WTC11 (cell line): Measurements from ENCODE around the gene SIGLEC14. TPM values are rescaled to one million over a fixed set of nuclear protein-coding genes. Genes with fewer than 3 reads are reported as not detected.
A peak's percentile ranks its signal among the peaks of the same experiment; 100 is the strongest.

Experiments used
- ATAC-seq: fragments of 200-7000 bp; cut with Tn5 transposase; 2 replicates; pipeline ENCODE4 v1.10.0; 2021; ENCODE audit warnings: mild to moderate bottlenecking, moderate library complexity
- CTCF ChIA-PET: fragments of 300-600 bp; sonication (Branson Sonifier 250); formaldehyde crosslinking; loops from one replicate; lab custom pipeline; 2021; ENCODE audit warnings: antibody characterized with exemption; lab: Charles Lee
- POLR2A ChIA-PET: fragments of 350-600 bp; sonication (Branson Sonifier 250); formaldehyde crosslinking; loops from one replicate; lab custom pipeline; 2021; ENCODE audit warnings: antibody characterized with exemption; lab: Charles Lee
- DNase-seq: peaks from one replicate; pipeline ENCODE4 v3.0.0; 2021; ENCODE audit warnings: low spot score
- H3K27ac Mint-ChIP-seq: 2 replicates; pipeline ENCODE4 v1.8.0; 2021; ENCODE audit warnings: mixed read lengths
- H3K27me3 Mint-ChIP-seq: 2 replicates; pipeline ENCODE4 v1.8.0; 2021; ENCODE audit warnings: low read depth, mild to moderate bottlenecking, moderate library complexity, mixed read lengths
- H3K36me3 Mint-ChIP-seq: 2 replicates; pipeline ENCODE4 v1.8.0; 2021; ENCODE audit warnings: mixed read lengths
- H3K4me1 Mint-ChIP-seq: 2 replicates; pipeline ENCODE4 v1.8.0; 2022; ENCODE audit warnings: mixed read lengths
- H3K4me3 Mint-ChIP-seq: 2 replicates; pipeline ENCODE4 v1.8.0; 2021; ENCODE audit warnings: mild to moderate bottlenecking, moderate library complexity, mixed read lengths
- H3K9me3 Mint-ChIP-seq: 2 replicates; pipeline ENCODE4 v1.8.0; 2021; ENCODE audit warnings: mixed read lengths
- EMX1 ChIP-seq: fragments of 250-450 bp; sonication (Bioruptor Pico); IDR thresholded peaks from 2 replicates; pipeline ENCODE4 v1.8.0; 2021; ENCODE audit warnings: mild to moderate bottlenecking
- HMGA2 ChIP-seq: fragments of 250-450 bp; sonication (Bioruptor Pico); IDR thresholded peaks from 2 replicates; pipeline ENCODE4 v1.4.0; 2021; ENCODE audit warnings: mild to moderate bottlenecking, moderate library complexity
- NFE2L1 ChIP-seq: sonication (generic); formaldehyde crosslinking; IDR thresholded peaks from 2 replicates; pipeline ENCODE4 v1.8.1; 2023; ENCODE audit warnings: missing genetic modification reagents
- NR1H2 ChIP-seq: sonication (generic); formaldehyde crosslinking; IDR thresholded peaks from 2 replicates; pipeline ENCODE4 v1.9.0; 2021; ENCODE audit warnings: mild to moderate bottlenecking, moderate library complexity, missing genetic modification reagents
- OVOL2 ChIP-seq: fragments of 250-450 bp; sonication (Bioruptor Pico); IDR thresholded peaks from 2 replicates; pipeline ENCODE4 v1.9.0; 2021; ENCODE audit warnings: mild to moderate bottlenecking, borderline replicate concordance
- SMAD3 ChIP-seq: sonication (generic); formaldehyde crosslinking; IDR thresholded peaks from 2 replicates; pipeline ENCODE4 v1.8.0; 2022; ENCODE audit warnings: missing genetic modification reagents, mild to moderate bottlenecking, borderline replicate concordance
- SMAD4 ChIP-seq: sonication (generic); formaldehyde crosslinking; IDR thresholded peaks from 2 replicates; pipeline ENCODE4 v1.8.0; 2022; ENCODE audit warnings: mild to moderate bottlenecking, missing genetic modification reagents
- total RNA-seq: library from RNA; stranded (reverse); gene quantifications from 3 replicates; pipeline ENCODE4 v1.2.3, GENCODE V29; 2021
- TF ChIP-seq, protein P1 (sequence below): sonication (generic); formaldehyde crosslinking; IDR thresholded peaks from 2 replicates; pipeline ENCODE4 v1.8.1; 2023; ENCODE audit warnings: mild to moderate bottlenecking, moderate library complexity, missing genetic modification reagents
- TF ChIP-seq, protein P2 (sequence below): sonication (generic); formaldehyde crosslinking; IDR thresholded peaks from 2 replicates; pipeline ENCODE4 v1.8.1; 2023; ENCODE audit warnings: mild to moderate bottlenecking, missing genetic modification reagents, moderate library complexity
- TF ChIP-seq, protein P3 (sequence below): sonication (generic); formaldehyde crosslinking; IDR thresholded peaks from 2 replicates; pipeline ENCODE4 v1.8.1; 2022; ENCODE audit warnings: low read depth, missing genetic modification reagents, borderline replicate concordance
- TF ChIP-seq, protein P4 (sequence below): sonication (generic); formaldehyde crosslinking; IDR thresholded peaks from 2 replicates; pipeline ENCODE4 v1.8.0; 2022; ENCODE audit warnings: mild to moderate bottlenecking, missing genetic modification reagents
- TF ChIP-seq, protein P5 (sequence below): sonication (generic); formaldehyde crosslinking; IDR thresholded peaks from 2 replicates; pipeline ENCODE4 v1.8.1; 2023; ENCODE audit warnings: mild to moderate bottlenecking, missing genetic modification reagents
- TF ChIP-seq, protein P6 (sequence below): sonication (generic); formaldehyde crosslinking; IDR thresholded peaks from 2 replicates; pipeline ENCODE4 v1.8.1; 2022; ENCODE audit warnings: low read depth, mild to moderate bottlenecking, moderate library complexity, missing genetic modification reagents, borderline replicate concordance
- TF ChIP-seq, protein P7 (sequence below): sonication (generic); formaldehyde crosslinking; IDR thresholded peaks from 2 replicates; pipeline ENCODE4 v1.8.0; 2023; ENCODE audit warnings: missing genetic modification reagents
- TF ChIP-seq, protein P8 (sequence below): sonication (generic); formaldehyde crosslinking; IDR thresholded peaks from 2 replicates; pipeline ENCODE4 v1.8.0; 2022; ENCODE audit warnings: missing genetic modification reagents
- TF ChIP-seq, protein P9 (sequence below): sonication (generic); formaldehyde crosslinking; conservative IDR thresholded peaks from 2 replicates; pipeline ENCODE4 v1.8.1; 2023; ENCODE audit warnings: mild to moderate bottlenecking, low read depth, missing genetic modification reagents, moderate library complexity
- TF ChIP-seq, protein P10 (sequence below): fragments of 250-450 bp; sonication (Bioruptor Pico); IDR thresholded peaks from 2 replicates; pipeline ENCODE4 v1.9.0; 2021; ENCODE audit warnings: mild to moderate bottlenecking

SIGLEC14 gene
- total RNA-seq, 1 experiment from 2014 or later = not detected

DNA sequence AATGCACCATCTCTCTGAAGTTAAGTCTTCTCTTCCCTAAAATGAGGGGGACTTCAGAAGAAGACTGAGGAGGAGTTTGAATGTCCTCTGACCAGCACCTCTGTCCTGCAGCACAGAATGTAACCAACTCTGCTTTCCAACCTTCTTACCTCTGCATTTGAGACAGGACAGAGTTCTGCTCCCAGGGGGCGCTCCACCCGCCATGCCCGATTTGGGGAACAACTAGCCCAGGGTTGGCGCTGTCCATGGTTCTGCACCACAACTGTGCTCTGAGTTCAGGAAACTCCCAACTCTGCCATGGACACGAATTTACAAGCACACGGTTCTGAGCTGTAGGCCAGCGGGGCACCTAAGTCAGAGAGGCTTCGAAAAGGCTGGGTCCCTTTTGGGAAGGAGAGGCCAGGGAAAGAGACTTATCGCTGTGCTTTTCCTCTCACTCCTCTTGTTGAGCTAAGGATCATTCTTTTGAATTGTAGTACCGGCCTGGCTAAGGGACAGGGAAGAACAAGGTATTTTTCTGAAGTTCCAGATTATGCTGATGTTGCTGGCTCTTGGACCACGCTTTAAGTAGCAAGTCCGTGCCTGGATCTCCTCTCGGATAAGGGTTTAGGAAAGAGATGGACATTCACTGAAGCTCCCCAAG lies 38.6 kb downstream of the SIGLEC14 start:
- peaks cover 6% of the 10 kb centered on the region for H3K9me3 Mint-ChIP-seq
- no peaks in the 10 kb centered on the region for H3K36me3 Mint-ChIP-seq
- DNase-seq (peak; percentile 98), ATAC-seq (peak; percentile 95)
- no peaks in the 10 kb centered on the region for H3K4me1 Mint-ChIP-seq
- POLR2A ChIA-PET = interaction anchor here (0.6 kb wide), 1 partner anchor 101 kb away, joined by 3 read pairs; no protein-coding TSS in a partner anchor
- no peak overlapping the region for H3K4me3 Mint-ChIP-seq
- CTCF ChIA-PET = interaction anchor here (0.5 to 1.6 kb wide), 24 partner anchors 13 to 846 kb away, joined by 3 to 25 read pairs (median 4); no protein-coding TSS in a partner anchor
- no peak overlapping the region for H3K27ac Mint-ChIP-seq
- peaks cover 64% of the 10 kb centered on the region for H3K27me3 Mint-ChIP-seq
- TF ChIP-seq, protein P1, sequence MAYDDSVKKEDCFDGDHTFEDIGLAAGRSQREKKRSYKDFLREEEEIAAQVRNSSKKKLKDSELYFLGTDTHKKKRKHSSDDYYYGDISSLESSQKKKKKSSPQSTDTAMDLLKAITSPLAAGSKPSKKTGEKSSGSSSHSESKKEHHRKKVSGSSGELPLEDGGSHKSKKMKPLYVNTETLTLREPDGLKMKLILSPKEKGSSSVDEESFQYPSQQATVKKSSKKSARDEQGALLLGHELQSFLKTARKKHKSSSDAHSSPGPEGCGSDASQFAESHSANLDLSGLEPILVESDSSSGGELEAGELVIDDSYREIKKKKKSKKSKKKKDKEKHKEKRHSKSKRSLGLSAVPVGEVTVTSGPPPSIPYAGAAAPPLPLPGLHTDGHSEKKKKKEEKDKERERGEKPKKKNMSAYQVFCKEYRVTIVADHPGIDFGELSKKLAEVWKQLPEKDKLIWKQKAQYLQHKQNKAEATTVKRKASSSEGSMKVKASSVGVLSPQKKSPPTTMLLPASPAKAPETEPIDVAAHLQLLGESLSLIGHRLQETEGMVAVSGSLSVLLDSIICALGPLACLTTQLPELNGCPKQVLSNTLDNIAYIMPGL (CRISPR knock-in tag) = peak; percentile 75; the same call in 1 of the 2 replicates
- peak; percentile 96 for TF ChIP-seq SMAD3 (CRISPR knock-in tag)
- 0 out of 2 replicates have a peak, but pooled peaks have one; percentile 60 for TF ChIP-seq NR1H2
- TF ChIP-seq, protein P2, sequence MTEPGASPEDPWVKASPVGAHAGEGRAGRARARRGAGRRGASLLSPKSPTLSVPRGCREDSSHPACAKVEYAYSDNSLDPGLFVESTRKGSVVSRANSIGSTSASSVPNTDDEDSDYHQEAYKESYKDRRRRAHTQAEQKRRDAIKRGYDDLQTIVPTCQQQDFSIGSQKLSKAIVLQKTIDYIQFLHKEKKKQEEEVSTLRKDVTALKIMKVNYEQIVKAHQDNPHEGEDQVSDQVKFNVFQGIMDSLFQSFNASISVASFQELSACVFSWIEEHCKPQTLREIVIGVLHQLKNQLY (CRISPR knock-in tag) = peak; percentile 86; the same call in 1 of the 2 replicates
- TF ChIP-seq, protein P3, sequence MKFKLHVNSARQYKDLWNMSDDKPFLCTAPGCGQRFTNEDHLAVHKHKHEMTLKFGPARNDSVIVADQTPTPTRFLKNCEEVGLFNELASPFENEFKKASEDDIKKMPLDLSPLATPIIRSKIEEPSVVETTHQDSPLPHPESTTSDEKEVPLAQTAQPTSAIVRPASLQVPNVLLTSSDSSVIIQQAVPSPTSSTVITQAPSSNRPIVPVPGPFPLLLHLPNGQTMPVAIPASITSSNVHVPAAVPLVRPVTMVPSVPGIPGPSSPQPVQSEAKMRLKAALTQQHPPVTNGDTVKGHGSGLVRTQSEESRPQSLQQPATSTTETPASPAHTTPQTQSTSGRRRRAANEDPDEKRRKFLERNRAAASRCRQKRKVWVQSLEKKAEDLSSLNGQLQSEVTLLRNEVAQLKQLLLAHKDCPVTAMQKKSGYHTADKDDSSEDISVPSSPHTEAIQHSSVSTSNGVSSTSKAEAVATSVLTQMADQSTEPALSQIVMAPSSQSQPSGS (CRISPR knock-in tag) = no peak
- peak; percentile 92; the same call in 1 of the 2 replicates for TF ChIP-seq NFE2L1
- TF ChIP-seq, protein P4, sequence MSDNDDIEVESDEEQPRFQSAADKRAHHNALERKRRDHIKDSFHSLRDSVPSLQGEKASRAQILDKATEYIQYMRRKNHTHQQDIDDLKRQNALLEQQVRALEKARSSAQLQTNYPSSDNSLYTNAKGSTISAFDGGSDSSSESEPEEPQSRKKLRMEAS (CRISPR knock-in tag) = peak; percentile 77; the same call in 1 of the 2 replicates
- TF ChIP-seq, protein P5, sequence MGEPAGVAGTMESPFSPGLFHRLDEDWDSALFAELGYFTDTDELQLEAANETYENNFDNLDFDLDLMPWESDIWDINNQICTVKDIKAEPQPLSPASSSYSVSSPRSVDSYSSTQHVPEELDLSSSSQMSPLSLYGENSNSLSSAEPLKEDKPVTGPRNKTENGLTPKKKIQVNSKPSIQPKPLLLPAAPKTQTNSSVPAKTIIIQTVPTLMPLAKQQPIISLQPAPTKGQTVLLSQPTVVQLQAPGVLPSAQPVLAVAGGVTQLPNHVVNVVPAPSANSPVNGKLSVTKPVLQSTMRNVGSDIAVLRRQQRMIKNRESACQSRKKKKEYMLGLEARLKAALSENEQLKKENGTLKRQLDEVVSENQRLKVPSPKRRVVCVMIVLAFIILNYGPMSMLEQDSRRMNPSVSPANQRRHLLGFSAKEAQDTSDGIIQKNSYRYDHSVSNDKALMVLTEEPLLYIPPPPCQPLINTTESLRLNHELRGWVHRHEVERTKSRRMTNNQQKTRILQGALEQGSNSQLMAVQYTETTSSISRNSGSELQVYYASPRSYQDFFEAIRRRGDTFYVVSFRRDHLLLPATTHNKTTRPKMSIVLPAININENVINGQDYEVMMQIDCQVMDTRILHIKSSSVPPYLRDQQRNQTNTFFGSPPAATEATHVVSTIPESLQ (CRISPR knock-in tag) = no peak
- TF ChIP-seq, protein P6, sequence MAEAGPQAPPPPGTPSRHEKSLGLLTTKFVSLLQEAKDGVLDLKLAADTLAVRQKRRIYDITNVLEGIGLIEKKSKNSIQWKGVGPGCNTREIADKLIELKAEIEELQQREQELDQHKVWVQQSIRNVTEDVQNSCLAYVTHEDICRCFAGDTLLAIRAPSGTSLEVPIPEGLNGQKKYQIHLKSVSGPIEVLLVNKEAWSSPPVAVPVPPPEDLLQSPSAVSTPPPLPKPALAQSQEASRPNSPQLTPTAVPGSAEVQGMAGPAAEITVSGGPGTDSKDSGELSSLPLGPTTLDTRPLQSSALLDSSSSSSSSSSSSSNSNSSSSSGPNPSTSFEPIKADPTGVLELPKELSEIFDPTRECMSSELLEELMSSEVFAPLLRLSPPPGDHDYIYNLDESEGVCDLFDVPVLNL (CRISPR knock-in tag) = peak; percentile 60
- TF ChIP-seq, protein P7, sequence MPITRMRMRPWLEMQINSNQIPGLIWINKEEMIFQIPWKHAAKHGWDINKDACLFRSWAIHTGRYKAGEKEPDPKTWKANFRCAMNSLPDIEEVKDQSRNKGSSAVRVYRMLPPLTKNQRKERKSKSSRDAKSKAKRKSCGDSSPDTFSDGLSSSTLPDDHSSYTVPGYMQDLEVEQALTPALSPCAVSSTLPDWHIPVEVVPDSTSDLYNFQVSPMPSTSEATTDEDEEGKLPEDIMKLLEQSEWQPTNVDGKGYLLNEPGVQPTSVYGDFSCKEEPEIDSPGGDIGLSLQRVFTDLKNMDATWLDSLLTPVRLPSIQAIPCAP = peak; percentile 88
- peak; percentile 93 for TF ChIP-seq SMAD4 (CRISPR knock-in tag)
- TF ChIP-seq, protein P8, sequence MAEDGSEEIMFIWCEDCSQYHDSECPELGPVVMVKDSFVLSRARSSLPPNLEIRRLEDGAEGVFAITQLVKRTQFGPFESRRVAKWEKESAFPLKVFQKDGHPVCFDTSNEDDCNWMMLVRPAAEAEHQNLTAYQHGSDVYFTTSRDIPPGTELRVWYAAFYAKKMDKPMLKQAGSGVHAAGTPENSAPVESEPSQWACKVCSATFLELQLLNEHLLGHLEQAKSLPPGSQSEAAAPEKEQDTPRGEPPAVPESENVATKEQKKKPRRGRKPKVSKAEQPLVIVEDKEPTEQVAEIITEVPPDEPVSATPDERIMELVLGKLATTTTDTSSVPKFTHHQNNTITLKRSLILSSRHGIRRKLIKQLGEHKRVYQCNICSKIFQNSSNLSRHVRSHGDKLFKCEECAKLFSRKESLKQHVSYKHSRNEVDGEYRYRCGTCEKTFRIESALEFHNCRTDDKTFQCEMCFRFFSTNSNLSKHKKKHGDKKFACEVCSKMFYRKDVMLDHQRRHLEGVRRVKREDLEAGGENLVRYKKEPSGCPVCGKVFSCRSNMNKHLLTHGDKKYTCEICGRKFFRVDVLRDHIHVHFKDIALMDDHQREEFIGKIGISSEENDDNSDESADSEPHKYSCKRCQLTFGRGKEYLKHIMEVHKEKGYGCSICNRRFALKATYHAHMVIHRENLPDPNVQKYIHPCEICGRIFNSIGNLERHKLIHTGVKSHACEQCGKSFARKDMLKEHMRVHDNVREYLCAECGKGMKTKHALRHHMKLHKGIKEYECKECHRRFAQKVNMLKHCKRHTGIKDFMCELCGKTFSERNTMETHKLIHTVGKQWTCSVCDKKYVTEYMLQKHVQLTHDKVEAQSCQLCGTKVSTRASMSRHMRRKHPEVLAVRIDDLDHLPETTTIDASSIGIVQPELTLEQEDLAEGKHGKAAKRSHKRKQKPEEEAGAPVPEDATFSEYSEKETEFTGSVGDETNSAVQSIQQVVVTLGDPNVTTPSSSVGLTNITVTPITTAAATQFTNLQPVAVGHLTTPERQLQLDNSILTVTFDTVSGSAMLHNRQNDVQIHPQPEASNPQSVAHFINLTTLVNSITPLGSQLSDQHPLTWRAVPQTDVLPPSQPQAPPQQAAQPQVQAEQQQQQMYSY (CRISPR knock-in tag) = peak; percentile 30; the same call in 1 of the 2 replicates
- TF ChIP-seq EMX1 (CRISPR knock-in tag) = no peak
- TF ChIP-seq, protein P9, sequence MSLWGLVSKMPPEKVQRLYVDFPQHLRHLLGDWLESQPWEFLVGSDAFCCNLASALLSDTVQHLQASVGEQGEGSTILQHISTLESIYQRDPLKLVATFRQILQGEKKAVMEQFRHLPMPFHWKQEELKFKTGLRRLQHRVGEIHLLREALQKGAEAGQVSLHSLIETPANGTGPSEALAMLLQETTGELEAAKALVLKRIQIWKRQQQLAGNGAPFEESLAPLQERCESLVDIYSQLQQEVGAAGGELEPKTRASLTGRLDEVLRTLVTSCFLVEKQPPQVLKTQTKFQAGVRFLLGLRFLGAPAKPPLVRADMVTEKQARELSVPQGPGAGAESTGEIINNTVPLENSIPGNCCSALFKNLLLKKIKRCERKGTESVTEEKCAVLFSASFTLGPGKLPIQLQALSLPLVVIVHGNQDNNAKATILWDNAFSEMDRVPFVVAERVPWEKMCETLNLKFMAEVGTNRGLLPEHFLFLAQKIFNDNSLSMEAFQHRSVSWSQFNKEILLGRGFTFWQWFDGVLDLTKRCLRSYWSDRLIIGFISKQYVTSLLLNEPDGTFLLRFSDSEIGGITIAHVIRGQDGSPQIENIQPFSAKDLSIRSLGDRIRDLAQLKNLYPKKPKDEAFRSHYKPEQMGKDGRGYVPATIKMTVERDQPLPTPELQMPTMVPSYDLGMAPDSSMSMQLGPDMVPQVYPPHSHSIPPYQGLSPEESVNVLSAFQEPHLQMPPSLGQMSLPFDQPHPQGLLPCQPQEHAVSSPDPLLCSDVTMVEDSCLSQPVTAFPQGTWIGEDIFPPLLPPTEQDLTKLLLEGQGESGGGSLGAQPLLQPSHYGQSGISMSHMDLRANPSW (CRISPR knock-in tag) = no peak
- TF ChIP-seq, protein P10, sequence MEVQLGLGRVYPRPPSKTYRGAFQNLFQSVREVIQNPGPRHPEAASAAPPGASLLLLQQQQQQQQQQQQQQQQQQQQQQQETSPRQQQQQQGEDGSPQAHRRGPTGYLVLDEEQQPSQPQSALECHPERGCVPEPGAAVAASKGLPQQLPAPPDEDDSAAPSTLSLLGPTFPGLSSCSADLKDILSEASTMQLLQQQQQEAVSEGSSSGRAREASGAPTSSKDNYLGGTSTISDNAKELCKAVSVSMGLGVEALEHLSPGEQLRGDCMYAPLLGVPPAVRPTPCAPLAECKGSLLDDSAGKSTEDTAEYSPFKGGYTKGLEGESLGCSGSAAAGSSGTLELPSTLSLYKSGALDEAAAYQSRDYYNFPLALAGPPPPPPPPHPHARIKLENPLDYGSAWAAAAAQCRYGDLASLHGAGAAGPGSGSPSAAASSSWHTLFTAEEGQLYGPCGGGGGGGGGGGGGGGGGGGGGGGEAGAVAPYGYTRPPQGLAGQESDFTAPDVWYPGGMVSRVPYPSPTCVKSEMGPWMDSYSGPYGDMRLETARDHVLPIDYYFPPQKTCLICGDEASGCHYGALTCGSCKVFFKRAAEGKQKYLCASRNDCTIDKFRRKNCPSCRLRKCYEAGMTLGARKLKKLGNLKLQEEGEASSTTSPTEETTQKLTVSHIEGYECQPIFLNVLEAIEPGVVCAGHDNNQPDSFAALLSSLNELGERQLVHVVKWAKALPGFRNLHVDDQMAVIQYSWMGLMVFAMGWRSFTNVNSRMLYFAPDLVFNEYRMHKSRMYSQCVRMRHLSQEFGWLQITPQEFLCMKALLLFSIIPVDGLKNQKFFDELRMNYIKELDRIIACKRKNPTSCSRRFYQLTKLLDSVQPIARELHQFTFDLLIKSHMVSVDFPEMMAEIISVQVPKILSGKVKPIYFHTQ (CRISPR knock-in tag) = no peak
- no peak for TF ChIP-seq OVOL2 (CRISPR knock-in tag)
- TF ChIP-seq HMGA2 (CRISPR knock-in tag) = no peak
